Caco-2 (cell line): ENCODE results near the gene RYR2. TPM values are rescaled to one million over a fixed set of nuclear protein-coding genes. Genes with fewer than 3 reads are reported as not detected.

Experiments
- BruUV-seq: library from RNA; stranded (reverse); fragments of 400-500 nt; replicated peaks from 2 replicates; lab custom pipeline; 2021; lab: Mats Ljungman, UMichigan
- CTCF ChIA-PET: fragments of 300-600 bp; sonication (Branson Sonifier 250); formaldehyde crosslinking; loops from one replicate; lab custom pipeline; 2022; ENCODE audit warnings: antibody characterized with exemption; lab: Charles Lee
- POLR2A ChIA-PET: fragments of 300-600 bp; sonication (Branson Sonifier 250); formaldehyde crosslinking; loops from one replicate; lab custom pipeline; 2022; ENCODE audit warnings: antibody characterized with exemption; lab: Charles Lee
- DNase-seq, 2 experiments: peaks; one replicate each; pipeline versions ENCODE4 v3.0.0 to v3.0.0-alpha.2; 2020 to 2022
- H3K27me3 ChIP-seq: replicated peaks from 2 replicates; pipeline ENCODE4 v1.6.0; 2011; ENCODE audit warnings: low read length; ENCODE audit not compliant: control insufficient read depth, insufficient read depth
- H3K36me3 ChIP-seq: 2 replicates; pipeline ENCODE4 v1.5.1; 2011; ENCODE audit warnings: low read length; ENCODE audit not compliant: control insufficient read depth, insufficient read depth
- H3K4me1 ChIP-seq: fragments of 250-450 bp; sonication (Bioruptor Pico); 2 replicates; pipeline ENCODE4 v1.5.1; 2020; ENCODE audit warnings: mild to moderate bottlenecking
- H3K4me3 ChIP-seq: 2 replicates; pipeline ENCODE4 v1.5.1; 2011; ENCODE audit warnings: low read depth, mild to moderate bottlenecking, control low read depth, low read length
- H3K9me3 ChIP-seq: fragments of 250-450 bp; sonication (Bioruptor Pico); 2 replicates; pipeline ENCODE4 v1.5.1; 2020; ENCODE audit warnings: mild to moderate bottlenecking, moderate library complexity
- H3K27ac Mint-ChIP-seq: one replicate; pipeline ENCODE4 v1.8.0; 2022; ENCODE audit warnings: mixed read lengths; ENCODE audit not compliant: unreplicated experiment
- H3K27me3 Mint-ChIP-seq: one replicate; pipeline ENCODE4 v1.8.0; 2022; ENCODE audit warnings: mixed read lengths; ENCODE audit not compliant: insufficient read depth, unreplicated experiment
- H3K36me3 Mint-ChIP-seq: one replicate; pipeline ENCODE4 v1.8.0; 2022; ENCODE audit warnings: mild to moderate bottlenecking, mixed read lengths; ENCODE audit not compliant: insufficient read depth, unreplicated experiment
- H3K4me1 Mint-ChIP-seq: one replicate; pipeline ENCODE4 v1.8.0; 2022; ENCODE audit warnings: low read depth, mixed read lengths; ENCODE audit not compliant: unreplicated experiment
- H3K4me3 Mint-ChIP-seq: one replicate; pipeline ENCODE4 v1.8.0; 2022; ENCODE audit warnings: mild to moderate bottlenecking, moderate library complexity, mixed read lengths; ENCODE audit not compliant: unreplicated experiment
- H3K9me3 Mint-ChIP-seq: one replicate; pipeline ENCODE4 v1.8.0; 2022; ENCODE audit warnings: mixed read lengths; ENCODE audit not compliant: unreplicated experiment
- CTCF ChIP-seq, 2 experiments: fragments of 200-600 bp in 1 of 2; IDR thresholded peaks; 1 replicate in 1 of 2; 2 replicates in 1 of 2; pipeline versions ENCODE4 v1.5.1 to v1.8.0; 2011 to 2022; ENCODE audit warnings: antibody characterized with exemption in 1 of 2, control low read depth in 1 of 2, inconsistent platforms in 1 of 2, low read depth in 1 of 2, low read length in 1 of 2, mild to moderate bottlenecking in 1 of 2, moderate library complexity in 1 of 2; ENCODE audit not compliant: insufficient read depth in 1 of 2, severe bottlenecking in 1 of 2, unreplicated experiment in 1 of 2
- intact Hi-C: fragments of 100-400 bp; cut with micrococcal nuclease; formaldehyde crosslinking; loops from one replicate; pipeline ENCODE4 v1.10.0; 2022; ENCODE audit not compliant: unreplicated experiment
- total RNA-seq: library from RNA; stranded (reverse); gene quantifications from 2 replicates; pipeline ENCODE4 v1.2.3, GENCODE V29; 2022

Gene RYR2
- total RNA-seq, 1 experiment from 2014 or later = 3.4 TPM

- Mint-ChIP-seq H3K9me3 (no peaks in the 10 kb centered on the region), H3K27me3 (no peaks in the 10 kb centered on the region), H3K4me3 (no peak overlapping the region), H3K4me1 (peaks cover 4% of the 10 kb centered on the region), H3K27ac (no peak overlapping the region), H3K36me3 (no peaks in the 10 kb centered on the region)
- ChIA-PET CTCF (interaction anchor here (0.6 kb wide), 1 partner anchor 1982 kb away, joined by 4 read pairs; no protein-coding TSS in a partner anchor), POLR2A (no interaction called here)
- TF ChIP-seq CTCF (IDR thresholded peaks at IDR 0.05; ENCODE audit: insufficient read depth in 1 of 2, low read depth in 1 of 2, low read length in 1 of 2, severe bottlenecking in 1 of 2, unreplicated experiment in 1 of 2) = peak; percentile 26 to 42
- BruUV-seq = no TSS peak
- no peaks in the 10 kb centered on the region for H3K9me3 ChIP-seq
- H3K4me3 ChIP-seq = no peak overlapping the region
- H3K27me3 ChIP-seq = no peaks in the 10 kb centered on the region
- H3K36me3 ChIP-seq = no peaks in the 10 kb centered on the region
- no peaks in the 10 kb centered on the region for H3K4me1 ChIP-seq
- intact Hi-C loops = loop anchor here (1.0 kb wide), 1 partner anchor 58 kb away; no protein-coding TSS in a partner anchor
- DNase-seq = peak in 1 of 2 experiments; percentile 6
Measured at GRCh38 chr1:237736372-237737029, 694.5 kb downstream of the RYR2 start.

- H3K27ac Mint-ChIP-seq = no peak overlapping the region
- BruUV-seq = no TSS peak
- Histone ChIP-seq H3K4me1 (no peaks in the 10 kb centered on the region), H3K9me3 (no peaks in the 10 kb centered on the region), H3K4me3 (no peak overlapping the region), H3K27me3 (no peaks in the 10 kb centered on the region), H3K36me3 (no peaks in the 10 kb centered on the region)
- H3K9me3 Mint-ChIP-seq = no peaks in the 10 kb centered on the region
- DNase-seq = no peak
- no peaks in the 10 kb centered on the region for H3K27me3 Mint-ChIP-seq
- H3K36me3 Mint-ChIP-seq = no peaks in the 10 kb centered on the region
- POLR2A ChIA-PET = no interaction called here
- peaks cover 4% of the 10 kb centered on the region for H3K4me1 Mint-ChIP-seq
- H3K4me3 Mint-ChIP-seq = no peak overlapping the region
- CTCF ChIA-PET = no interaction called here
- intact Hi-C loops = no loop called here
- no peak for TF ChIP-seq CTCF (IDR thresholded peaks at IDR 0.05; ENCODE audit: insufficient read depth in 1 of 2, low read depth in 1 of 2, low read length in 1 of 2, severe bottlenecking in 1 of 2, unreplicated experiment in 1 of 2)
Measured at GRCh38 chr1:237737448-237737847, 695.5 kb downstream of the RYR2 start.

GRCh38 chr1:237737938-237738610 is 696.1 kb downstream of the RYR2 start:
- no TSS peak for BruUV-seq
- Mint-ChIP-seq H3K27ac (no peak overlapping the region), H3K4me1 (peaks cover 4% of the 10 kb centered on the region), H3K4me3 (no peak overlapping the region), H3K9me3 (no peaks in the 10 kb centered on the region), H3K36me3 (no peaks in the 10 kb centered on the region), H3K27me3 (no peaks in the 10 kb centered on the region)
- Histone ChIP-seq H3K4me3 (no peak overlapping the region), H3K9me3 (no peaks in the 10 kb centered on the region), H3K36me3 (no peaks in the 10 kb centered on the region), H3K4me1 (no peaks in the 10 kb centered on the region), H3K27me3 (no peaks in the 10 kb centered on the region)
- ChIA-PET POLR2A (no interaction called here), CTCF (no interaction called here)
- DNase-seq = no peak
- intact Hi-C loops = no loop called here
- TF ChIP-seq CTCF (IDR thresholded peaks at IDR 0.05; ENCODE audit: insufficient read depth in 1 of 2, low read depth in 1 of 2, low read length in 1 of 2, severe bottlenecking in 1 of 2, unreplicated experiment in 1 of 2) = no peak
